GM12878 (cell line): ENCODE measurements around the gene TTLL4. TPM values are rescaled to one million over a fixed set of nuclear protein-coding genes. Genes with fewer than 3 reads are reported as not detected.
A peak's percentile ranks its signal among the peaks of the same experiment; 100 is the strongest.

ENCODE experiments used
- ATAC-seq: fragments of 200-7000 bp; cut with Tn5 transposase; 3 replicates; pipeline ENCODE4 v1.9.1; 2020; ENCODE audit warnings: mild to moderate bottlenecking, moderate library complexity
- BruUV-seq: library from RNA; stranded (reverse); fragments of 400-500 nt; replicated peaks from 2 replicates; lab custom pipeline; 2021; lab: Mats Ljungman, UMichigan
- CTCF ChIA-PET: fragments of 300-600 bp; sonication (Branson Sonifier 250); formaldehyde crosslinking; extraction: SDS; loops from one replicate; lab custom pipeline; 2021; ENCODE audit warnings: inconsistent platforms; lab: Yijun Ruan, JAX
- POLR2A ChIA-PET: fragments of 350-600 bp; formaldehyde crosslinking; extraction: SDS; loops from one replicate; lab custom pipeline; 2021; ENCODE audit warnings: inconsistent platforms; lab: Charles Lee
- RAD21 ChIA-PET: fragments of 300-600 bp; sonication (Branson Sonifier 250); formaldehyde crosslinking; loops from one replicate; lab custom pipeline; 2023; ENCODE audit warnings: antibody characterized with exemption; ENCODE audit not compliant: unreplicated experiment; lab: Charles Lee
- SMC1A ChIA-PET: fragments of 300-600 bp; sonication (Branson Sonifier 250); formaldehyde crosslinking; loops from one replicate; lab custom pipeline; 2023; ENCODE audit not compliant: unreplicated experiment, uncharacterized antibody; lab: Charles Lee
- DNase-seq: peaks from one replicate; pipeline ENCODE4 v3.0.0-alpha.2; 2011; ENCODE audit warnings: low read depth, low spot score
- FAIRE-seq: peaks from 3 replicates; lab custom pipeline; 2011; peaks lifted over from hg19 to GRCh38; lab: Jason Lieb, UNC
- H2AFZ ChIP-seq: 2 replicates; pipeline ENCODE4 v1.6.0; 2011; ENCODE audit warnings: low read depth, low read length, control low read depth; ENCODE audit not compliant: control insufficient read depth
- H3K27ac ChIP-seq: 2 replicates; pipeline ENCODE4 v1.5.1; 2011; ENCODE audit warnings: control low read depth; ENCODE audit not compliant: control insufficient read depth, insufficient read depth
- H3K27me3 ChIP-seq, 2 experiments: replicated peaks in 1 of 2; 2 replicates each; pipeline versions ENCODE4 v1.6.0 to v1.6.1; 2011; ENCODE audit warnings: low read length in 1 of 2; ENCODE audit not compliant: control insufficient read depth in 2 of 2, insufficient read depth in 2 of 2
- H3K36me3 ChIP-seq, 2 experiments: 2 replicates each; pipeline ENCODE4 v1.5.1; 2011; ENCODE audit warnings: low read length in 1 of 2; ENCODE audit not compliant: control insufficient read depth in 2 of 2, insufficient read depth in 2 of 2
- H3K4me1 ChIP-seq: 2 replicates; pipeline ENCODE4 v1.6.1; 2011; ENCODE audit warnings: mild to moderate bottlenecking, low read length, moderate library complexity, mixed read lengths; ENCODE audit not compliant: control insufficient read depth, insufficient read depth
- H3K4me2 ChIP-seq: 2 replicates; pipeline ENCODE4 v1.6.0; 2011; ENCODE audit warnings: control low read depth; ENCODE audit not compliant: control insufficient read depth, insufficient read depth
- H3K4me3 ChIP-seq: fragments of 200-600 bp; sonication (generic); 2 replicates; pipeline ENCODE4 v1.5.1; 2016
- H3K79me2 ChIP-seq: 2 replicates; pipeline ENCODE4 v1.6.0; 2011; ENCODE audit warnings: low read length; ENCODE audit not compliant: control insufficient read depth, insufficient read depth
- H3K9ac ChIP-seq: 2 replicates; pipeline ENCODE4 v1.8.0; 2011; ENCODE audit warnings: low read length, control low read depth, mixed read lengths; ENCODE audit not compliant: control insufficient read depth, insufficient read depth
- H3K9me3 ChIP-seq: replicated peaks from 3 replicates; pipeline ENCODE4 v1.5.1; 2011; ENCODE audit warnings: mild to moderate bottlenecking, low read length; ENCODE audit not compliant: control insufficient read depth, insufficient read depth
- H4K20me1 ChIP-seq: 2 replicates; pipeline ENCODE4 v1.6.0; 2011; ENCODE audit not compliant: control insufficient read depth, insufficient read depth
- BRCA1 ChIP-seq: IDR thresholded peaks from 2 replicates; pipeline ENCODE4 v1.6.1; 2011; ENCODE audit warnings: low read depth, low read length, improper control_type of control experiment
- CBX5 ChIP-seq: sonication (generic); IDR thresholded peaks from 2 replicates; pipeline ENCODE4 v1.6.1; 2016; ENCODE audit warnings: low read depth, moderate library complexity, mild to moderate bottlenecking, inconsistent platforms
- EED ChIP-seq: sonication (generic); IDR thresholded peaks from 2 replicates; pipeline ENCODE4 v1.6.1; 2016; ENCODE audit warnings: antibody characterized with exemption, low read depth
- MTA2 ChIP-seq: fragments of 450-650 bp; IDR thresholded peaks from 2 replicates; pipeline ENCODE4 v1.6.1; 2016; ENCODE audit warnings: low read depth, mild to moderate bottlenecking, moderate library complexity
- NR2C2 ChIP-seq: IDR thresholded peaks from 2 replicates; pipeline ENCODE4 v1.6.1; 2011; ENCODE audit warnings: borderline replicate concordance, low read depth; ENCODE audit not compliant: control insufficient read depth, insufficient read length
- NRF1 ChIP-seq: conservative IDR thresholded peaks from 2 replicates; pipeline ENCODE4 v1.6.1; 2011; ENCODE audit warnings: mild to moderate bottlenecking, low read depth, low read length, improper control_type of control experiment
- PBX3 ChIP-seq: IDR thresholded peaks from 2 replicates; pipeline ENCODE4 v1.6.1; 2011; ENCODE audit warnings: mild to moderate bottlenecking, low read depth, low read length, moderate library complexity; ENCODE audit not compliant: insufficient replicate concordance
- RELA ChIP-seq: fragments of 450-650 bp; IDR thresholded peaks from 2 replicates; pipeline ENCODE4 v1.8.0; 2014; ENCODE audit warnings: borderline replicate concordance; ENCODE audit not compliant: partially characterized antibody
- SMC3 ChIP-seq: IDR thresholded peaks from 2 replicates; pipeline ENCODE4 v1.6.1; 2011; ENCODE audit warnings: low read length, improper control_type of control experiment, borderline replicate concordance
- STAT1 ChIP-seq: fragments of 450-650 bp; conservative IDR thresholded peaks from 2 replicates; pipeline ENCODE4 v1.6.1; 2014; ENCODE audit warnings: antibody characterized with exemption, mild to moderate bottlenecking
- TCF7 ChIP-seq: IDR thresholded peaks from 2 replicates; pipeline ENCODE4 v1.6.1; 2014; ENCODE audit warnings: antibody characterized with exemption, borderline replicate concordance
- ZNF274 ChIP-seq: IDR thresholded peaks from one replicate; pipeline ENCODE4 v1.8.0; 2011; ENCODE audit not compliant: insufficient read length, insufficient read depth
- WGBS: methylation state at CpG from one replicate; pipeline ENCODE4 v1.1.6; 2016; ENCODE audit warnings: low lambda C conversion rate; ENCODE audit not compliant: insufficient replicate concordance, insufficient coverage; ENCODE audit errors: missing lambda C conversion rate; 5-methylcytosine and 5-hydroxymethylcytosine counted together
- in situ Hi-C: fragments of 300-500 bp; cut with MboI; formaldehyde crosslinking; loops from 9 replicates; pipeline ENCODE4 v1.14.3; 2018; ENCODE audit warnings: mixed read lengths
- intact Hi-C: fragments of 100-400 bp; cut with micrococcal nuclease; formaldehyde crosslinking; loops from one replicate; pipeline ENCODE4 v1.14.2; 2022; ENCODE audit not compliant: unreplicated experiment
- polyA plus RNA-seq, 11 experiments: library from polyadenylated mRNA; depleted of rRNA in 4 of 11; unstranded in 6 of 11; stranded (reverse) in 5 of 11; fragments of >200 nt; fragmentation: Nextera tagmentation in 4 of 11; fragmentation: Illumina TruSeq in 1 of 11; extraction: Ambion mirVana in 4 of 11; extraction: Trizol in 1 of 11; gene quantifications; 1 replicate in 1 of 11; 2 replicates in 10 of 11; pipeline versions ENCODE4 v1.2.1 to v1.2.3, GENCODE V29; 2011 to 2016; ENCODE audit warnings: inconsistent platforms in 2 of 11, missing spikeins in 2 of 11, low read depth in 1 of 11
- total RNA-seq, 4 experiments: library from RNA; depleted of rRNA in 3 of 4; stranded (reverse); fragments of >200 nt in 3 of 4; fragmentation: Illumina TruSeq in 1 of 4; extraction: Trizol in 1 of 4; gene quantifications; 2 replicates each; pipeline versions ENCODE4 v1.2.1 to v1.2.3, GENCODE V29; 2013 to 2021
- TF ChIP-seq, protein P1 (sequence below): fragments of 150-350 bp; IDR thresholded peaks from 2 replicates; pipeline ENCODE4 v1.6.1; 2016; ENCODE audit warnings: low read depth, low read length
- TF ChIP-seq, protein P2 (sequence below): fragments of 150-350 bp; IDR thresholded peaks from 2 replicates; pipeline ENCODE4 v1.6.1; 2014; ENCODE audit warnings: mild to moderate bottlenecking, low read depth, low read length
- TF ChIP-seq, protein P3 (sequence below): fragments of 450-650 bp; IDR thresholded peaks from 2 replicates; pipeline ENCODE4 v1.6.1; 2017; ENCODE audit warnings: mild to moderate bottlenecking, moderate library complexity

The TTLL4 gene
- total and polyA plus RNA-seq, 10 of the 15 experiments (the other 5 are each of a cell fraction or from before 2014, with no cell fraction given): 16.6 to 63.1 (median 32.9) TPM

DNA sequence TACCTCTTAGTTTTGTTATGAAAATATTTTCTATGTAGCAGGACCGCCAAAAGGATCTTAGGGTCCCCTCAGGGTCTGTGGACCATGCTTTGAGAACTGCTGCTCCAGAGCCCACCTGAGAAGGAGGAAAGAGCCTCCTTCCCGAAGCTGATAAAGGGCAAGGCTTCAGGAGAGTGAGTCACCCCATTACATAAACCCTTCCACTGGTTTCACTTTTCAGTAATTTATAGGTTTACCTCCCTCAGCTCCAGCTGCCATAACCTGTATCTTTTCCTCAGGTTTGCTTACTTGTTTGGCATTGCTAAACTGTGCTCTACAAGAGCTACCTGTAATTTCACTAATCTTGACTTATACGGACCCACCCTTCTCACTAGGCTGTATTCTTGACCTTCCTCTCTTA is 6.6 kb downstream of the TTLL4 start:
- Histone ChIP-seq H3K27ac (no peak overlapping the region), H3K9me3 (no peaks in the 10 kb centered on the region), H4K20me1 (no peaks in the 10 kb centered on the region), H2AFZ (no peak overlapping the region), H3K4me2 (no peak overlapping the region), H3K36me3 (peaks cover 1 to 12% of the 10 kb centered on the region in 2 experiments; a peak in 3 of 4 replicates), H3K27me3 (no peaks in the 10 kb centered on the region), H3K4me3 (no peak overlapping the region), H3K9ac (no peak overlapping the region), H3K79me2 (peaks cover 34% of the 10 kb centered on the region), H3K4me1 (no peaks in the 10 kb centered on the region)
- BruUV-seq: no TSS peak
- no peak for DNase-seq
- intact Hi-C loops (no loop called here), in situ Hi-C loops (no loop called here)
- ATAC-seq: 0 out of 3 replicates have a peak, but pooled peaks have one; percentile 14
- POLR2A ChIA-PET: no interaction called here
- RAD21 ChIA-PET: no interaction called here
- 52% methylated on average over 3 of the region's 3 CpGs for WGBS
- SMC1A ChIA-PET: no interaction called here
- CTCF ChIA-PET: interaction anchor here (0.6 to 1.3 kb wide), 2 partner anchors 130 to 263 kb away, joined by 3 read pairs; no protein-coding TSS in a partner anchor
- FAIRE-seq: no peak
- TF ChIP-seq NR2C2: no peak
- TF ChIP-seq BRCA1: no peak
- TF ChIP-seq PBX3: no peak
- TF ChIP-seq TCF7: no peak
- TF ChIP-seq SMC3: no peak
- TF ChIP-seq, protein P1, sequence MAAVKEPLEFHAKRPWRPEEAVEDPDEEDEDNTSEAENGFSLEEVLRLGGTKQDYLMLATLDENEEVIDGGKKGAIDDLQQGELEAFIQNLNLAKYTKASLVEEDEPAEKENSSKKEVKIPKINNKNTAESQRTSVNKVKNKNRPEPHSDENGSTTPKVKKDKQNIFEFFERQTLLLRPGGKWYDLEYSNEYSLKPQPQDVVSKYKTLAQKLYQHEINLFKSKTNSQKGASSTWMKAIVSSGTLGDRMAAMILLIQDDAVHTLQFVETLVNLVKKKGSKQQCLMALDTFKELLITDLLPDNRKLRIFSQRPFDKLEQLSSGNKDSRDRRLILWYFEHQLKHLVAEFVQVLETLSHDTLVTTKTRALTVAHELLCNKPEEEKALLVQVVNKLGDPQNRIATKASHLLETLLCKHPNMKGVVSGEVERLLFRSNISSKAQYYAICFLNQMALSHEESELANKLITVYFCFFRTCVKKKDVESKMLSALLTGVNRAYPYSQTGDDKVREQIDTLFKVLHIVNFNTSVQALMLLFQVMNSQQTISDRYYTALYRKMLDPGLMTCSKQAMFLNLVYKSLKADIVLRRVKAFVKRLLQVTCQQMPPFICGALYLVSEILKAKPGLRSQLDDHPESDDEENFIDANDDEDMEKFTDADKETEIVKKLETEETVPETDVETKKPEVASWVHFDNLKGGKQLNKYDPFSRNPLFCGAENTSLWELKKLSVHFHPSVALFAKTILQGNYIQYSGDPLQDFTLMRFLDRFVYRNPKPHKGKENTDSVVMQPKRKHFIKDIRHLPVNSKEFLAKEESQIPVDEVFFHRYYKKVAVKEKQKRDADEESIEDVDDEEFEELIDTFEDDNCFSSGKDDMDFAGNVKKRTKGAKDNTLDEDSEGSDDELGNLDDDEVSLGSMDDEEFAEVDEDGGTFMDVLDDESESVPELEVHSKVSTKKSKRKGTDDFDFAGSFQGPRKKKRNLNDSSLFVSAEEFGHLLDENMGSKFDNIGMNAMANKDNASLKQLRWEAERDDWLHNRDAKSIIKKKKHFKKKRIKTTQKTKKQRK: no peak
- TF ChIP-seq EED: no peak
- no peak for TF ChIP-seq ZNF274
- TF ChIP-seq, protein P2, sequence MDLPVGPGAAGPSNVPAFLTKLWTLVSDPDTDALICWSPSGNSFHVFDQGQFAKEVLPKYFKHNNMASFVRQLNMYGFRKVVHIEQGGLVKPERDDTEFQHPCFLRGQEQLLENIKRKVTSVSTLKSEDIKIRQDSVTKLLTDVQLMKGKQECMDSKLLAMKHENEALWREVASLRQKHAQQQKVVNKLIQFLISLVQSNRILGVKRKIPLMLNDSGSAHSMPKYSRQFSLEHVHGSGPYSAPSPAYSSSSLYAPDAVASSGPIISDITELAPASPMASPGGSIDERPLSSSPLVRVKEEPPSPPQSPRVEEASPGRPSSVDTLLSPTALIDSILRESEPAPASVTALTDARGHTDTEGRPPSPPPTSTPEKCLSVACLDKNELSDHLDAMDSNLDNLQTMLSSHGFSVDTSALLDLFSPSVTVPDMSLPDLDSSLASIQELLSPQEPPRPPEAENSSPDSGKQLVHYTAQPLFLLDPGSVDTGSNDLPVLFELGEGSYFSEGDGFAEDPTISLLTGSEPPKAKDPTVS: no peak
- no peak for TF ChIP-seq RELA
- TF ChIP-seq STAT1: no peak
- no peak for TF ChIP-seq CBX5
- no peak for TF ChIP-seq MTA2
- no peak for TF ChIP-seq NRF1
- TF ChIP-seq, protein P3, sequence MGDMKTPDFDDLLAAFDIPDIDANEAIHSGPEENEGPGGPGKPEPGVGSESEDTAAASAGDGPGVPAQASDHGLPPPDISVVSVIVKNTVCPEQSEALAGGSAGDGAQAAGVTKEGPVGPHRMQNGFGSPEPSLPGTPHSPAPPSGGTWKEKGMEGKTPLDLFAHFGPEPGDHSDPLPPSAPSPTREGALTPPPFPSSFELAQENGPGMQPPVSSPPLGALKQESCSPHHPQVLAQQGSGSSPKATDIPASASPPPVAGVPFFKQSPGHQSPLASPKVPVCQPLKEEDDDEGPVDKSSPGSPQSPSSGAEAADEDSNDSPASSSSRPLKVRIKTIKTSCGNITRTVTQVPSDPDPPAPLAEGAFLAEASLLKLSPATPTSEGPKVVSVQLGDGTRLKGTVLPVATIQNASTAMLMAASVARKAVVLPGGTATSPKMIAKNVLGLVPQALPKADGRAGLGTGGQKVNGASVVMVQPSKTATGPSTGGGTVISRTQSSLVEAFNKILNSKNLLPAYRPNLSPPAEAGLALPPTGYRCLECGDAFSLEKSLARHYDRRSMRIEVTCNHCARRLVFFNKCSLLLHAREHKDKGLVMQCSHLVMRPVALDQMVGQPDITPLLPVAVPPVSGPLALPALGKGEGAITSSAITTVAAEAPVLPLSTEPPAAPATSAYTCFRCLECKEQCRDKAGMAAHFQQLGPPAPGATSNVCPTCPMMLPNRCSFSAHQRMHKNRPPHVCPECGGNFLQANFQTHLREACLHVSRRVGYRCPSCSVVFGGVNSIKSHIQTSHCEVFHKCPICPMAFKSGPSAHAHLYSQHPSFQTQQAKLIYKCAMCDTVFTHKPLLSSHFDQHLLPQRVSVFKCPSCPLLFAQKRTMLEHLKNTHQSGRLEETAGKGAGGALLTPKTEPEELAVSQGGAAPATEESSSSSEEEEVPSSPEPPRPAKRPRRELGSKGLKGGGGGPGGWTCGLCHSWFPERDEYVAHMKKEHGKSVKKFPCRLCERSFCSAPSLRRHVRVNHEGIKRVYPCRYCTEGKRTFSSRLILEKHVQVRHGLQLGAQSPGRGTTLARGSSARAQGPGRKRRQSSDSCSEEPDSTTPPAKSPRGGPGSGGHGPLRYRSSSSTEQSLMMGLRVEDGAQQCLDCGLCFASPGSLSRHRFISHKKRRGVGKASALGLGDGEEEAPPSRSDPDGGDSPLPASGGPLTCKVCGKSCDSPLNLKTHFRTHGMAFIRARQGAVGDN: no peak
